ENCODE data around the gene MANF.

The MANF gene

DNA sequence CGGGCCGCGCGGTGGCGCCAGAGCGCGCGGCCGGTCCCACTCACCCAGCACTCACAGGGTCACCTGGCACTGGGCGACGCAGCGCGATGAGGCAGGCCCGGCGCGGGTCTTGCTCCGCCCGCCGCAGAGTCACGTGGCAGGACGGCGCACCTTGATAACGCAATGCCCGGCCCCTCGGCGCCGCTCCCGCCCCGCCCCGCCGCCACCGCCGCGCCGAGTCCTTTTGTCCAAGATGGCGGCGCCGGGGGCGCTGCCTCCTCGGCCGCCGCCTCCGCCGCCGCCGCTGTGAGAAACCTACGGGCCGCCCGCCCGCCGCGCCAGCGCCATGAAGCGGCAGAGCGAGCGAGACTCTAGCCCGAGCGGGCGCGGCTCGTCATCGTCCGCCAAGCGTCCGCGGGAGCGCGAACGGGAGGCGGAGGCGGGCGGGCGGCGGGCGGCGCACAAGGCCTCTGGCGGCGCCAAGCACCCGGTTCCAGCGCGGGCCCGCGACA lies 6.0 kb downstream of the MANF start, which contains the start of gene RBM15B:
Gene RBM15B (plus strand): TSS at position 211 of the 491 bp plus-strand sequence. CDS start 115 bp downstream, at position 326.
- Mint-ChIP-seq H3K36me3 (ENCODE audit: low read depth) (peaks cover 41% of the 10 kb centered on the region), H3K27me3 (ENCODE audit: low read depth) (no peaks in the 10 kb centered on the region), H3K27ac (peak within 1 kb of the TSS; percentile 89), H3K9me3 (no peaks in the 10 kb centered on the region), H3K4me3 (peak within 1 kb of the TSS; percentile 82), H3K4me1 (ENCODE audit: low read depth) (peaks cover 46% of the 10 kb centered on the region)

DNA sequence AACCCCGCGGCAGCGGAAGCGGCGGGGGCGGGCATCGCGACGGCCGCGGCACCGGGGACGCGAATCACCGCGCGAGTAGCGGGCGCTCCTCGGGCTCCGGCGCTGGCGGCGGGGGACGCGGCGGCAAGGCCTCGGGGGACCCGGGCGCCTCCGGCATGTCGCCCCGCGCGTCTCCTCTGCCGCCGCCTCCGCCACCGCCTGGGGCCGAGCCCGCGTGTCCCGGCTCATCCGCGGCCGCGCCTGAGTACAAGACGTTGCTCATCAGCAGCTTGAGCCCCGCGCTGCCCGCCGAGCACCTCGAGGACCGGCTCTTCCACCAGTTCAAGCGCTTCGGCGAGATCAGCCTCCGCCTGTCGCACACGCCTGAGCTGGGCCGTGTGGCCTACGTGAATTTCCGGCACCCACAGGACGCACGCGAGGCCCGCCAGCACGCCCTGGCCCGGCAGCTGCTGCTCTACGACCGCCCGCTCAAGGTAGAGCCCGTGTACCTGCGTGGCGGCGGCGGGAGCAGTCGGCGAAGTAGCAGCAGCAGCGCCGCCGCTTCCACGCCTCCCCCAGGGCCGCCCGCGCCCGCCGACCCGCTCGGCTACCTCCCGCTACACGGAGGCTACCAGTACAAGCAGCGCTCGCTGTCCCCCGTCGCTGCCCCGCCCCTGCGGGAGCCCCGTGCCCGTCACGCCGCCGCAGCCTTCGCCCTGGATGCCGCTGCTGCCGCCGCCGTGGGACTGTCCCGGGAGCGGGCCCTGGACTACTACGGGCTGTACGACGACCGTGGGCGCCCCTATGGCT lies 6.7 kb downstream of the MANF start:
- H3K27ac Mint-ChIP-seq, result peak overlapping the region; percentile 89
- H3K27me3 Mint-ChIP-seq (ENCODE audit: low read depth), result no peaks in the 10 kb centered on the region
- no peaks in the 10 kb centered on the region for H3K9me3 Mint-ChIP-seq
- H3K4me3 Mint-ChIP-seq, result peak overlapping the region; percentile 82
- H3K4me1 Mint-ChIP-seq (ENCODE audit: low read depth), result peaks cover 46% of the 10 kb centered on the region
- peaks cover 42% of the 10 kb centered on the region for H3K36me3 Mint-ChIP-seq (ENCODE audit: low read depth)

DNA sequence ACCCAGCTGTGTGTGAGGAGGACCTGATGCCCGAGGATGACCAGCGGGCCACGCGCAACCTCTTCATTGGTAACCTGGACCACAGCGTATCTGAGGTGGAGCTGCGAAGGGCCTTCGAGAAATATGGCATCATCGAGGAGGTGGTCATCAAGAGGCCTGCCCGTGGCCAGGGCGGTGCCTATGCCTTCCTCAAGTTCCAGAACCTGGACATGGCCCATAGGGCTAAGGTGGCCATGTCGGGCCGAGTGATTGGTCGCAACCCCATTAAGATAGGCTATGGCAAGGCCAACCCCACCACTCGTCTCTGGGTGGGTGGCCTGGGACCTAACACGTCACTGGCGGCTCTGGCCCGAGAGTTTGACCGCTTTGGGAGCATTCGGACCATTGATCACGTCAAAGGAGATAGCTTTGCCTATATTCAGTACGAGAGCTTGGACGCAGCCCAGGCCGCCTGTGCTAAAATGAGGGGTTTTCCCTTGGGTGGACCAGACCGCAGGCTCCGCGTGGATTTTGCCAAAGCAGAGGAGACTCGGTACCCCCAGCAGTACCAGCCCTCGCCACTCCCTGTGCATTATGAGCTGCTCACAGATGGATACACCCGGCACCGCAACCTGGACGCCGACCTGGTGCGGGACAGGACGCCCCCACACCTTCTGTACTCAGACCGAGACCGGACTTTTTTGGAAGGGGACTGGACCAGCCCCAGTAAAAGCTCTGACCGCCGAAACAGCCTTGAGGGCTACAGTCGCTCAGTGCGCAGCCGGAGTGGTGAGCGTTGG lies 7.5 kb downstream of the MANF start:
- H3K4me1 Mint-ChIP-seq (ENCODE audit: low read depth), result peaks cover 45% of the 10 kb centered on the region
- peak overlapping the region; percentile 31 for H3K27ac Mint-ChIP-seq
- H3K27me3 Mint-ChIP-seq (ENCODE audit: low read depth), result no peaks in the 10 kb centered on the region
- peak overlapping the region; percentile 82 for H3K4me3 Mint-ChIP-seq
- H3K36me3 Mint-ChIP-seq (ENCODE audit: low read depth), result peaks cover 42% of the 10 kb centered on the region
- H3K9me3 Mint-ChIP-seq, result no peaks in the 10 kb centered on the region

DNA sequence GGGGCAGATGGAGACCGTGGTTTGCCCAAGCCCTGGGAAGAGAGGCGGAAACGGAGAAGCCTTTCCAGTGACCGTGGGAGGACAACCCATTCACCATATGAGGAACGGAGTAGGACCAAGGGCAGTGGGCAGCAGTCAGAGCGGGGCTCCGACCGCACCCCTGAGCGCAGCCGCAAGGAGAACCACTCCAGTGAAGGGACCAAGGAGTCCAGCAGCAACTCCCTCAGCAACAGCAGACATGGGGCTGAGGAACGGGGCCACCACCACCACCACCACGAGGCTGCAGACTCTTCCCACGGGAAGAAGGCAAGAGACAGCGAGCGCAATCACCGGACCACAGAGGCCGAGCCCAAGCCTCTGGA lies 8.0 kb downstream of the MANF start:
- Mint-ChIP-seq H3K27ac (no peak overlapping the region), H3K4me3 (no peak overlapping the region), H3K4me1 (ENCODE audit: low read depth) (peaks cover 41% of the 10 kb centered on the region), H3K27me3 (ENCODE audit: low read depth) (no peaks in the 10 kb centered on the region), H3K9me3 (no peaks in the 10 kb centered on the region), H3K36me3 (ENCODE audit: low read depth) (peaks cover 38% of the 10 kb centered on the region)

DNA sequence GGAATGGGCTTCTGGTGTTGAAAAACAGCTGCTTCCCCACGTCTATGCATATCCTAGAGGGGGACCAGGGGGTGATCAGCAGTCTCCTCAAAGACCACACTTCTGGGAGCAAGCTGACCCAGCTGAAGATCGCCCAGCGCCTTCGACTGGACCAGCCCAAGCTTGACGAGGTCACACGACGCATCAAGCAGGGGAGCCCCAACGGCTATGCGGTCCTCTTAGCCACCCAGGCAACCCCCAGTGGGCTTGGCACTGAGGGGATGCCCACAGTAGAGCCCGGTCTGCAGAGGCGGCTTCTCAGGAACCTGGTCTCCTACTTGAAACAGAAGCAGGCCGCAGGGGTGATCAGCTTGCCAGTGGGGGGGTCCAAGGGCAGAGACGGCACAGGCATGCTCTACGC lies 8.5 kb downstream of the MANF start:
- Mint-ChIP-seq H3K9me3 (no peaks in the 10 kb centered on the region), H3K4me3 (no peak overlapping the region), H3K4me1 (ENCODE audit: low read depth) (peaks cover 38% of the 10 kb centered on the region), H3K36me3 (ENCODE audit: low read depth) (peaks cover 35% of the 10 kb centered on the region), H3K27ac (peak overlapping the region; percentile 6), H3K27me3 (ENCODE audit: low read depth) (no peaks in the 10 kb centered on the region)

DNA sequence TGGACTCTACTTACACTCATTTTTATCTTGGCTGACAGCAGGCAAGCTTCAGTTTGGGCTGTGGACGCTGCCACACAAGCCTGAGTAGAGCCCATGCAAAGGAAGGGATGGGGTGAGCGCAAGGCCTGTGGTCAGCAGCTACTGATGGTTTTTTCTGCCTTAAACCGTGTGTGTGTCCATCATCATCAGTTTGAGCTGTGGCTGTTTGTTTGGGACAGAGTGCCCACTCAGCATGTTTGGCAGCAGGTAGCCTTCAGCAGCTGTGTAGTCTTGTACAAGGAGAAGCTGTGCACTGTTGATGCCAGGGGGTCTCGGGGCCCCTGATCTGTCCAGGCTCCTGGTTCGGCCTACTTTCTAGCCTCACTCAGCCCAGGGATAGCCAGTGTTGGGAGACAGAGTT lies 9.4 kb downstream of the MANF start:
- H3K27ac Mint-ChIP-seq, result no peak overlapping the region
- H3K36me3 Mint-ChIP-seq (ENCODE audit: low read depth), result peaks cover 29% of the 10 kb centered on the region
- no peaks in the 10 kb centered on the region for H3K9me3 Mint-ChIP-seq
- no peaks in the 10 kb centered on the region for H3K27me3 Mint-ChIP-seq (ENCODE audit: low read depth)
- H3K4me1 Mint-ChIP-seq (ENCODE audit: low read depth), result peaks cover 30% of the 10 kb centered on the region
- no peak overlapping the region for H3K4me3 Mint-ChIP-seq

DNA sequence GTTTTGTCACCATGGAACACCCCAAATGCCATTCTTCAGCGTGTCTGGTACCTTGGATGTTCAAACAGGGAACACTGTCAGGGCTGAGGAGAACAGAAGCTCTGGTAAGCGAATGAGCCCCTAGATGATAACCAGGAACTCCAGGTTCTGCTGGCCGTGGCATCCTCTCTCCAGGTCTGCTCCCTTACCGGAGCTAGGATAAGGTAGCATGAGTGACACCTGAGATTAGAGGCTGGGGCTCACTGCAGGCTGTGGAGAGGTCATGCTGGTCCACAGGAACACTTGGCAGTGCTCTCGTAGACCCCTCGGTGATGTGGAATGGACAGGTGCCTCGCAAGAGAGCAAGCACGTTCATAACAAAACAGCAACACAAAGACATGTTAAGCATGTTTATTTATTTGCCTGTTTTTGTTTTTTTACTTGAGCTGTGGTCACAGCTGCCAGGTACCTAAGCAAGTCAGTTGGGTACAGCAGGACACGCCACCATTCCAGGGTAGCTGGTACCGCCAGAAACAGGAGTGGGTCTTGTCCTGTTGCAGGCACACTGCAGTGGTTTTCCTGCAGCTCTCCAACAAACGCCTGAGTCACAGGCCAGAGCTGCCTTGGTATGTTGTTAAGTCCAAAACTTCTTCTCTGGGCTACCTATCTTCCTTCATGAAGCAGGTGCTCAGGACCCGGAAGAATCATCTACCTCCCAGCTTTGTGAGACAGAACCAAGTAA lies 10.6 kb downstream of the MANF start:
- peak overlapping the region; percentile 67 for H3K27ac Mint-ChIP-seq

DNA sequence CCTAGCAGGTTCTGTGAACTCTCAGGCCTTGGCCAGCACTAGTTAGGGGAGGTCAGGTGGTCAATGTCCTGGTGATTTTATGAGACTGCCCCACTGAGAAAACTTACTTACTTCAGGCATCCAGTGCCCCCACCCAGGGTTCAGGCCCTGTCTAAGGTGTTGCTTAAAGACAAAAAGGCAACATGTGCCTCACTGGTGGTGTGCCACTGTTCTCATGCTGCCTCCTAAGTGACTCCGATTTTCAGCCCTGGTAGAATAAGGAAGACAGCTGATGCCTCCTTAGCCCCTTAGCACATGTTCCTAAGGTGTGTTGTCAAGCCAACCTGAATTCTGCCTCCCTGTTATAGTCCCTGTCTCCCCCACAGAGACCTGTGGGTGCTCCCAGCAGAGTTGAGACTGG lies 11.3 kb downstream of the MANF start:
- H3K4me3 Mint-ChIP-seq, result no peak overlapping the region
- peaks cover 25% of the 10 kb centered on the region for H3K4me1 Mint-ChIP-seq (ENCODE audit: low read depth)
- H3K27ac Mint-ChIP-seq, result peak overlapping the region; percentile 67
- no peaks in the 10 kb centered on the region for H3K27me3 Mint-ChIP-seq (ENCODE audit: low read depth)
- peaks cover 29% of the 10 kb centered on the region for H3K36me3 Mint-ChIP-seq (ENCODE audit: low read depth)
- H3K9me3 Mint-ChIP-seq, result no peaks in the 10 kb centered on the region

More for the DNA sequence above, 10.6 kb downstream of the MANF start:
- Mint-ChIP-seq H3K4me1 (ENCODE audit: low read depth) (peaks cover 27% of the 10 kb centered on the region), H3K9me3 (no peaks in the 10 kb centered on the region), H3K36me3 (ENCODE audit: low read depth) (peaks cover 29% of the 10 kb centered on the region), H3K4me3 (no peak overlapping the region), H3K27me3 (ENCODE audit: low read depth) (no peaks in the 10 kb centered on the region)

DNA sequence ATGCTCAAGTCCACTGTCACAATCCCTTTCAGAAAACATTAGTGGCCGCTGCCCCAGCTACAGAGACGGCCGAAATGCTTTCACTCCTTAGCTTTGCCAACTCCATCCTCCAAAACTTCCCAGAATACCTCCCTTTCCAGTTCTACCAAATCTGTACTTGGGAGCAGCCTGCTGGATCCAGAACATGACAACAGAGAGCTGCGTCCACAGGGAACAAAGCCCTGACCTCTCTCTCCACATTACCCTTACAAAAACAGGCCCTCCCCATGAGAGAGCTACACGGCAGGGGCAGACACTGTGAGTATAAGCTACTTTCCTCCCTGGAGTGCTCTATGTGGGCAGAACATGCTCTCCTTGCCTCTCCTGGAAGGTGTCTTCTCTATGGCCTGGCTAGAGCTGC lies 12.3 kb downstream of the MANF start:
- Mint-ChIP-seq H3K4me3 (no peak overlapping the region), H3K9me3 (no peaks in the 10 kb centered on the region), H3K27ac (no peak overlapping the region), H3K27me3 (ENCODE audit: low read depth) (no peaks in the 10 kb centered on the region), H3K36me3 (ENCODE audit: low read depth) (peaks cover 33% of the 10 kb centered on the region), H3K4me1 (ENCODE audit: low read depth) (peaks cover 25% of the 10 kb centered on the region)

DNA sequence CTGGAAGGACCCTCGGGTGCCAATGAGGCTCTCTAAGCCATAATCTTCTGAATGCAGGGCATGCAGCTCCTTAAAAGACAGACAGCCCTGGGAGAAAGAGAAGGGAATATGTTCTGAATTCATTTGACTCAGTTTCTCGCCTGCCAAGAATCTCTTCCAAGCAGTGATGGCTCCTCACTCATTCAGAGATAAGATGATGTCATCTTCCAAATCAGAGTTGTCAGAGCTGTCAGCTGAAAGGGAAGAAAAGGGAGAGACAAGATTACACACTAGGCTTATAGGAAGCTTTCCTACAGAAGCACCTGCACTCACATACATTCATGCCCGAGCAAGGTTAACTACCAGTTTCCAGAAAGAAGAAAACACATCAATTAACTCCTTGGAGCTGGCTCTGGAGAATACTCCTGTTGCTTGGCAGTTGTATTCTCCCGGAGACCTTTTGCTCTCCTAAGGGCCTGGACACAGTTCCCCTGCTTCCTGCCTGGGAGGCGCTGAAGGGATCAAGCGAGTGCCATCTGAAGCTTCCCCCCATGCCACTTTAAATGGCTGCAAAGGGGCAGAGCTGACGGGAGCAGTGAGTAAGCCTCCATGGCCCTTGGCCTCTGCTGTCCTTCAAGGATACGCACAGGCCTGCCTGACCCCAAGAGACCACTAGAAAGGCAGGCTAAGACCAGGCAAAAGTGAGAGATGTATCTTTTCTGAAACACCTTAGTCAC lies 13.7 kb downstream of the MANF start:
- H3K36me3 Mint-ChIP-seq (ENCODE audit: low read depth), result peaks cover 35% of the 10 kb centered on the region
- H3K4me1 Mint-ChIP-seq (ENCODE audit: low read depth), result peaks cover 24% of the 10 kb centered on the region
- no peak overlapping the region for H3K27ac Mint-ChIP-seq

DNA sequence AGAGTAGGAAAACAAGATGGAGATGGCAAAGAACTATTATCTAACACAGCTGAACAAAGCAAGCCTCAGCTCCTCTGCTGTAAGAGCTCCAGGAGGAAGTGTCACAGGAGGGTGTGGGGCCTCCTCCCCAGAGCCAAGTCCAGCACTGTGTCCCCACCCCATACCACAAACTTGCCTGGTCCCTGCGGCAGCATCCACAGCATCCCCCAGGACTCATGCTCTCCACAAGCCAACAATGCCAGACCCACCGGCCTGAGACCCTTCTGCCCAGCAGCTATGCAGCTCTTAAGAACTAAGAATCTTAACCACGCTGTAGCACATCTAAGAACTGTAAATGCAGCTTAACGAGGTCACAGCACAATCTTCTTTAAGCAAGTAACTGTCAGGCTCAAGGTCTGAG lies 15.1 kb downstream of the MANF start:
- Mint-ChIP-seq H3K4me3 (no peak overlapping the region), H3K27ac (no peak overlapping the region), H3K9me3 (no peaks in the 10 kb centered on the region), H3K27me3 (ENCODE audit: low read depth) (no peaks in the 10 kb centered on the region), H3K36me3 (ENCODE audit: low read depth) (peaks cover 23% of the 10 kb centered on the region), H3K4me1 (ENCODE audit: low read depth) (peaks cover 18% of the 10 kb centered on the region)

More for the DNA sequence above, 13.7 kb downstream of the MANF start:
- Mint-ChIP-seq H3K9me3 (no peaks in the 10 kb centered on the region), H3K4me3 (no peak overlapping the region), H3K27me3 (ENCODE audit: low read depth) (no peaks in the 10 kb centered on the region)

DNA sequence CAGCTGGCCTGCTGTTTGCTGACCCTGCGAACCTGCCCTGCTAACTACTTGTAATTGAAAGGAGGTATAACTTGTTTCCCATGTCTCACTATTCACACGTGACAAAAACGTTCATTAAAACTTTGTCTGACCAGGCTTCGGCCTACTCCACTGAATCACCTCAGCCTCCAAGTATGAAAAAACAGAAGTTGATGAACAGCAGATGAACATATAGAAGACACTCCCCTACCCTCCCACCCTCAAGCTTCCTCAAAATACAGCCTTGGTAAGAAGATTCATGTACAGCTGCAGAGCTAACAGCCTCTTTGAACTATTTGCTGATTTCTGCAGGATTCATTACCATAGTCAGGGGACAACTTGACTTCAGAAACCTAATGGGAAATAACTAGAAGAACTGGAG lies 16.6 kb downstream of the MANF start:
- Mint-ChIP-seq H3K27me3 (ENCODE audit: low read depth) (no peaks in the 10 kb centered on the region), H3K9me3 (no peaks in the 10 kb centered on the region), H3K4me3 (no peak overlapping the region)

DNA sequence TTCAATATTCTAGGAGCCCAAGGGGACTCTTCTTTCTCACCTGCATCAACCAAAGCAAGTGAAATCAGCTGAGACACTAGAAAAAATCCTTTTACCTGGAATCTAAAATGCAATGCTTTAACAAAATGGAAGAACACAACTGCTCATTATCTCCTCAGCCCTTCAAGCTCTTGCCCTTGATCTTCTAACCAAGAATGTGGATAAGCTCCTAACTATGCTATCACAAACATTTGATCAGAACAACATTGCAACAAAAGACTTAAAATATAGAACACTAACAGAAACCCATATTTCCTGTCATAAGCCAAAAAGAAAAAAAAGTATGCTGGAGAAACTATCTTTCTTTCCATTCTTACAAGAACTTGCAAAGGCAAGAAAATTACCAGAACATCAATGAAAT lies 18.6 kb downstream of the MANF start:
- Mint-ChIP-seq H3K4me1 (ENCODE audit: low read depth) (peaks cover 8% of the 10 kb centered on the region), H3K27ac (no peak overlapping the region), H3K9me3 (no peaks in the 10 kb centered on the region), H3K4me3 (no peak overlapping the region), H3K36me3 (ENCODE audit: low read depth) (peaks cover 17% of the 10 kb centered on the region), H3K27me3 (ENCODE audit: low read depth) (no peaks in the 10 kb centered on the region)

More for the DNA sequence above, 16.6 kb downstream of the MANF start:
- H3K27ac Mint-ChIP-seq, result no peak overlapping the region
- peaks cover 11% of the 10 kb centered on the region for H3K4me1 Mint-ChIP-seq (ENCODE audit: low read depth)
- peaks cover 18% of the 10 kb centered on the region for H3K36me3 Mint-ChIP-seq (ENCODE audit: low read depth)

DNA sequence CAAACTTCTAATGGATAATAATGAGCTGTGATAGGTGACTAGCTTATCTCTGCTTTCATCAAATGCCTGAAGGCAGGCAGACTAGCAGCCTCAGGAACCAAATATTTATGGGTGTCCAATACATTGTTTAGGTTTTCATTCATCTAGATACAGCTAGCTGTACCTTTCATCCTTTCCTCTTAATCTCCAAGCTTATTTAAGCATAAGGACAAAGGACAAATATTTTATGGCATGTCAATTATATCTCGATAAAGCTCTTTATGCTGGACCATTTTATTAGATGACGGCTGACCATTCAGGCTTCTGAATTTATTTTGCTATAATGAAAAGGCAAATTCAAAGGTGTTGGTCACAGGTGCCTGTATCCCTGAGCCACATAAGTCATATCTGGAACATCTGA lies 22.9 kb downstream of the MANF start:
- Mint-ChIP-seq H3K36me3 (ENCODE audit: low read depth) (peaks cover 31% of the 10 kb centered on the region), H3K4me3 (no peak overlapping the region), H3K27me3 (ENCODE audit: low read depth) (no peaks in the 10 kb centered on the region), H3K4me1 (ENCODE audit: low read depth) (peaks cover 8% of the 10 kb centered on the region), H3K9me3 (no peaks in the 10 kb centered on the region), H3K27ac (no peak overlapping the region)
